ENCODE data around the gene SCGB3A1. TPM values are rescaled to one million over a fixed set of nuclear protein-coding genes. Genes with fewer than 3 reads are reported as not detected.

SCGB3A1 gene
- total RNA-seq, 1 experiment from 2014 or later = not detected

GRCh38 chr5:180548563-180548962 lies 42.7 kb downstream of the SCGB3A1 start:
- Histone ChIP-seq H3K9ac (ENCODE audit: extremely low read depth, insufficient read length, low read length) (no peak overlapping the region), H2BK15ac (ENCODE audit: low read depth, low read length) (no peak overlapping the region), H2AFZ (ENCODE audit: low read length) (no peak overlapping the region), H3K9me3 (ENCODE audit: control insufficient read depth, low read depth, low read length) (no peaks in the 10 kb centered on the region), H3K79me2 (ENCODE audit: insufficient read depth, low read length) (peaks cover 9% of the 10 kb centered on the region; the same call in 1 of the 2 replicates), H3K23me2 (ENCODE audit: insufficient read length, low read depth, low read length, poor library complexity, severe bottlenecking) (no peaks in the 10 kb centered on the region), H4K91ac (ENCODE audit: insufficient read length, low read depth, low read length) (no peak overlapping the region), H2BK120ac (ENCODE audit: low read depth, low read length, poor library complexity, severe bottlenecking) (no peak overlapping the region), H3K4me1 (ENCODE audit: insufficient read depth, low read length) (no peaks in the 10 kb centered on the region), H2BK12ac (ENCODE audit: insufficient read length, low read depth, low read length) (no peak overlapping the region), H2BK5ac (ENCODE audit: insufficient read length, low read length) (no peak overlapping the region), H2AK5ac (ENCODE audit: insufficient read length, low read length) (no peak overlapping the region), H3K23ac (ENCODE audit: insufficient read length, low read depth, low read length) (no peak overlapping the region), H2BK20ac (ENCODE audit: low read depth, low read length, poor library complexity, severe bottlenecking) (no peak overlapping the region), H3K27me3 (ENCODE audit: insufficient read depth, low read length) (no peaks in the 10 kb centered on the region), H3K4me2 (ENCODE audit: insufficient read depth, insufficient read length, low read length) (no peak overlapping the region), H4K20me1 (ENCODE audit: control insufficient read depth, insufficient read depth, insufficient read length) (no peaks in the 10 kb centered on the region), H3K14ac (ENCODE audit: insufficient read depth, low read length) (no peak overlapping the region), H3K27ac (ENCODE audit: insufficient read length, low read depth, low read length) (no peak overlapping the region), H3K79me1 (ENCODE audit: insufficient read depth, low read depth, low read length, poor library complexity, severe bottlenecking) (peaks cover 3% of the 10 kb centered on the region), H3K56ac (ENCODE audit: insufficient read length, low read depth, low read length) (no peak overlapping the region), H4K5ac (ENCODE audit: insufficient read length, low read depth, low read length) (no peak overlapping the region), H3K18ac (ENCODE audit: insufficient read length, low read depth, low read length) (no peak overlapping the region), H3K4ac (ENCODE audit: low read depth, low read length) (no peak overlapping the region), H3T11ph (ENCODE audit: low read length) (no peak overlapping the region), H4K8ac (replicated peaks; ENCODE audit: insufficient read length, low read depth, low read length) (no peak overlapping the region)
- Mint-ChIP-seq H3K27me3 (ENCODE audit: low read depth) (no peaks in the 10 kb centered on the region), H3K27ac (peak overlapping the region in 2 of 3 experiments; percentile 52 to 62; a peak in 3 of 7 replicates), H3K4me1 (peaks cover 0 to 2% of the 10 kb centered on the region in 2 experiments; a peak in 1 of 4 replicates), H3K4me3 (no peak overlapping the region), H3K36me3 (ENCODE audit: insufficient read depth in 1 of 3, low read depth in 3 of 3) (peaks cover 35 to 72% (median 60%) of the 10 kb centered on the region in 3 experiments; a peak in 6 of 7 replicates), H3K9me3 (no peaks in the 10 kb centered on the region)
- TF ChIP-seq CTCF (conservative IDR thresholded peaks at IDR 0.05) = no peak
- no peak for DNase-seq
- no CpG with 5 or more reads among the region's 3 CpGs for WGBS (ENCODE audit: extremely low coverage, insufficient read length, low lambda C conversion rate)
